SK-N-SH (cell line): Measurements from ENCODE around the gene C2CD4B. TPM values are rescaled to one million over a fixed set of nuclear protein-coding genes. Genes with fewer than 3 reads are reported as not detected.

ENCODE experiments used
- CTCF ChIA-PET: fragments of 300-600, 350-600 bp; formaldehyde crosslinking; extraction: SDS; loops from one replicate; lab custom pipeline; 2021; lab: Yijun Ruan, JAX
- POLR2A ChIA-PET: fragments of 350-600 bp; sonication (Branson Sonifier 250); formaldehyde crosslinking; extraction: SDS; loops from one replicate; lab custom pipeline; 2020; ENCODE audit warnings: antibody characterized with exemption, inconsistent platforms; lab: Yijun Ruan, JAX
- DNase-seq: peaks from one replicate; pipeline ENCODE4 v3.0.0; 2012
- H2AFZ ChIP-seq: fragments of 200-600 bp; sonication (generic); 2 replicates; pipeline ENCODE4 v1.8.1; 2016; ENCODE audit warnings: antibody characterized with exemption, mild to moderate bottlenecking, low read depth
- H3F3A ChIP-seq: fragments of 200-600 bp; sonication (generic); replicated peaks from 2 replicates; pipeline ENCODE3; 2016; ENCODE audit warnings: antibody characterized with exemption, mild to moderate bottlenecking; ENCODE audit not compliant: insufficient read depth
- H3K27ac ChIP-seq, 2 experiments: fragments of 200-500 bp in 1 of 2; fragments of 200-600 bp in 1 of 2; sonication (Bioruptor generic) in 1 of 2; sonication (generic), shearing (Covaris generic) in 1 of 2; 2 replicates each; pipeline versions ENCODE4 v1.5.1 to v1.6.1; 2014 to 2016; ENCODE audit warnings: low read depth in 2 of 2, inconsistent platforms in 1 of 2, low read length in 1 of 2, mild to moderate bottlenecking in 1 of 2, mixed read lengths in 1 of 2
- H3K27me3 ChIP-seq: fragments of 200-600 bp; sonication (generic), shearing (Covaris generic); 2 replicates; pipeline ENCODE4 v1.6.1; 2016; ENCODE audit warnings: mixed run types; ENCODE audit not compliant: insufficient read depth
- H3K36me3 ChIP-seq, 2 experiments: fragments of 200-500 bp in 1 of 2; fragments of 200-600 bp in 1 of 2; sonication (Bioruptor generic) in 1 of 2; sonication (generic) in 1 of 2; replicated peaks in 1 of 2; 2 replicates each; pipeline versions ENCODE3 to v1.5.1; 2014 to 2016; ENCODE audit warnings: low read length in 1 of 2, mild to moderate bottlenecking in 1 of 2; ENCODE audit not compliant: insufficient read depth in 2 of 2, control insufficient read depth in 1 of 2
- H3K4me1 ChIP-seq, 2 experiments: fragments of 200-500 bp in 1 of 2; fragments of 200-600 bp in 1 of 2; sonication (Bioruptor generic) in 1 of 2; sonication (generic), shearing (Covaris generic) in 1 of 2; 2 replicates each; pipeline versions ENCODE4 v1.5.1 to v1.6.1; 2014 to 2016; ENCODE audit warnings: low read depth in 1 of 2, low read length in 1 of 2, mixed run types in 1 of 2; ENCODE audit not compliant: insufficient read depth in 2 of 2, control insufficient read depth in 1 of 2
- H3K4me2 ChIP-seq: fragments of 200-600 bp; sonication (generic), shearing (Covaris generic); 2 replicates; pipeline ENCODE4 v1.6.1; 2017; ENCODE audit warnings: mixed run types
- H3K4me3 ChIP-seq, 2 experiments: fragments of 200-500 bp in 1 of 2; fragments of 200-600 bp in 1 of 2; sonication (Bioruptor generic) in 1 of 2; sonication (generic), shearing (Covaris generic) in 1 of 2; 2 replicates each; pipeline versions ENCODE4 v1.5.1 to v1.8.1; 2014 to 2016; ENCODE audit warnings: low read depth in 2 of 2, inconsistent platforms in 1 of 2, low read length in 1 of 2, mild to moderate bottlenecking in 1 of 2, mixed read lengths in 1 of 2, moderate library complexity in 1 of 2
- H3K79me2 ChIP-seq: fragments of 200-600 bp; sonication (generic); 2 replicates; pipeline ENCODE4 v1.8.1; 2017; ENCODE audit warnings: mild to moderate bottlenecking; ENCODE audit not compliant: insufficient read depth
- H3K9ac ChIP-seq: fragments of 200-600 bp; sonication (generic); 2 replicates; pipeline ENCODE4 v1.6.1; 2017; ENCODE audit warnings: mixed run types
- H3K9me2 ChIP-seq: fragments of 200-600 bp; sonication (generic); 2 replicates; pipeline ENCODE4 v1.6.1; 2017; ENCODE audit warnings: mixed run types
- H3K9me3 ChIP-seq: fragments of 200-600 bp; sonication (generic); 2 replicates; pipeline ENCODE4 v1.6.1; 2017; ENCODE audit warnings: mixed run types, mild to moderate bottlenecking, moderate library complexity
- H4K20me1 ChIP-seq: fragments of 200-600 bp; sonication (generic); 2 replicates; pipeline ENCODE4 v1.6.1; 2017; ENCODE audit warnings: mild to moderate bottlenecking, mixed run types; ENCODE audit not compliant: insufficient read depth
- CHD2 ChIP-seq: fragments of 150-350 bp; IDR thresholded peaks from 2 replicates; pipeline ENCODE4 v1.6.1; 2018; ENCODE audit warnings: low read length; ENCODE audit not compliant: partially characterized antibody
- EP300 ChIP-seq, 2 experiments: IDR thresholded peaks; 2 replicates each; pipeline versions ENCODE4 v1.4.0 to v1.6.1; 2012; ENCODE audit warnings: borderline replicate concordance in 1 of 2, low read depth in 1 of 2, low read length in 1 of 2
- EZH2phosphoT487 ChIP-seq: fragments of 200-600 bp; sonication (generic); IDR thresholded peaks from 2 replicates; pipeline ENCODE4 v1.6.1; 2017; ENCODE audit warnings: low read depth, mixed run types, mild to moderate bottlenecking, antibody characterized with exemption, moderate library complexity, borderline replicate concordance
- FOSL2 ChIP-seq: IDR thresholded peaks from 2 replicates; pipeline ENCODE4 v1.4.0; 2012; ENCODE audit warnings: low read depth, mild to moderate bottlenecking, moderate library complexity, borderline replicate concordance
- FOXJ3 ChIP-seq: sonication (generic); formaldehyde crosslinking; IDR thresholded peaks from 2 replicates; pipeline ENCODE4 v1.5.1; 2020; ENCODE audit warnings: mild to moderate bottlenecking, missing genetic modification reagents
- FOXM1 ChIP-seq: IDR thresholded peaks from 2 replicates; pipeline ENCODE4 v1.4.0; 2012; ENCODE audit warnings: low read depth, mild to moderate bottlenecking
- GABPA ChIP-seq: IDR thresholded peaks from 2 replicates; pipeline ENCODE4 v1.4.0; 2012; ENCODE audit warnings: low read depth, mild to moderate bottlenecking
- GATA2 ChIP-seq: sonication (generic); formaldehyde crosslinking; IDR thresholded peaks from 2 replicates; pipeline ENCODE4 v1.5.0; 2020; ENCODE audit warnings: mild to moderate bottlenecking, missing genetic modification reagents
- MAX ChIP-seq: IDR thresholded peaks from 2 replicates; pipeline ENCODE4 v1.4.0; 2012; ENCODE audit warnings: low read depth
- NFIC ChIP-seq: IDR thresholded peaks from 2 replicates; pipeline ENCODE4 v1.4.0; 2012; ENCODE audit warnings: borderline replicate concordance
- PBX3 ChIP-seq: IDR thresholded peaks from 2 replicates; pipeline ENCODE4; 2012
- RAD21 ChIP-seq: IDR thresholded peaks from 2 replicates; pipeline ENCODE4 v1.6.1; 2012; ENCODE audit warnings: mild to moderate bottlenecking, low read length
- RCOR1 ChIP-seq: fragments of 150-350 bp; IDR thresholded peaks from 2 replicates; pipeline ENCODE4 v1.6.1; 2017; ENCODE audit warnings: antibody characterized with exemption, low read length
- REST ChIP-seq: IDR thresholded peaks from 2 replicates; pipeline ENCODE4 v1.6.1; 2012; ENCODE audit warnings: mild to moderate bottlenecking, low read depth, low read length, moderate library complexity
- RXRA ChIP-seq: IDR thresholded peaks from 2 replicates; pipeline ENCODE4 v1.4.0; 2012; ENCODE audit warnings: low read depth, mild to moderate bottlenecking, borderline replicate concordance
- SIN3A ChIP-seq: IDR thresholded peaks from 2 replicates; pipeline ENCODE4 v1.6.1; 2012; ENCODE audit warnings: low read depth, mild to moderate bottlenecking, low read length, moderate library complexity, borderline replicate concordance
- SMC3 ChIP-seq: IDR thresholded peaks from 2 replicates; pipeline ENCODE4 v1.6.1; 2012; ENCODE audit warnings: low read depth, low read length, improper control_type of control experiment
- TAF1 ChIP-seq: IDR thresholded peaks from 2 replicates; pipeline ENCODE4 v1.6.1; 2012; ENCODE audit warnings: low read depth, mild to moderate bottlenecking, low read length, moderate library complexity, borderline replicate concordance
- TCF12 ChIP-seq: IDR thresholded peaks from 2 replicates; pipeline ENCODE4 v1.4.0; 2012
- YY1 ChIP-seq: IDR thresholded peaks from 2 replicates; pipeline ENCODE4 v1.4.0; 2012; ENCODE audit warnings: low read depth, mild to moderate bottlenecking
- ZBTB33 ChIP-seq: IDR thresholded peaks from 2 replicates; pipeline ENCODE4 v1.4.0; 2012; ENCODE audit warnings: low read depth, borderline replicate concordance
- WGBS: methylation state at CpG from one replicate; pipeline ENCODE4 v1.1.6; 2017; ENCODE audit warnings: low lambda C conversion rate; 5-methylcytosine and 5-hydroxymethylcytosine counted together
- polyA plus RNA-seq, 3 experiments: library from polyadenylated mRNA; depleted of rRNA; stranded (reverse); fragments of >200 nt; gene quantifications; 2 replicates each; pipeline ENCODE4 v1.2.3, GENCODE V29; 2012

Gene C2CD4B
- polyA plus RNA-seq, 1 of the 3 experiments (the other 2 are of a cell fraction): not detected

- H3F3A ChIP-seq: no peaks in the 10 kb centered on the region
- no peak overlapping the region for H3K27ac ChIP-seq
- no peaks in the 10 kb centered on the region for H3K9me2 ChIP-seq
- no peak for DNase-seq
- CTCF ChIA-PET: no interaction called here
- H3K4me1 ChIP-seq: no peaks in the 10 kb centered on the region
- H3K79me2 ChIP-seq: no peaks in the 10 kb centered on the region
- no peak for TF ChIP-seq MAX
- TF ChIP-seq GABPA: no peak
- no peak for TF ChIP-seq EZH2phosphoT487
- no peak for TF ChIP-seq TAF1
- TF ChIP-seq NFIC: no peak
- TF ChIP-seq SMC3: no peak
- no peak for TF ChIP-seq TCF12
- no peaks in the 10 kb centered on the region for H3K27me3 ChIP-seq
- H3K9me3 ChIP-seq: no peaks in the 10 kb centered on the region
- no peak overlapping the region for H3K9ac ChIP-seq
- no peak overlapping the region for H2AFZ ChIP-seq
- H3K4me2 ChIP-seq: no peak overlapping the region
- POLR2A ChIA-PET: no interaction called here
- no peaks in the 10 kb centered on the region for H3K36me3 ChIP-seq
- WGBS: 49% methylated on average over 9 of the region's 9 CpGs
- H4K20me1 ChIP-seq: no peaks in the 10 kb centered on the region
- no peak overlapping the region for H3K4me3 ChIP-seq
Measured at GRCh38 chr15:62135532-62136134, 29.5 kb downstream of the C2CD4B start.

- Histone ChIP-seq H3K9me3 (no peaks in the 10 kb centered on the region), H3K79me2 (no peaks in the 10 kb centered on the region), H3K27ac (no peak overlapping the region), H3K9me2 (no peaks in the 10 kb centered on the region), H3K4me3 (no peak overlapping the region), H4K20me1 (no peaks in the 10 kb centered on the region), H3K4me1 (no peaks in the 10 kb centered on the region)
- CTCF ChIA-PET: no interaction called here
- TF ChIP-seq RAD21 (no peak), REST (no peak), CHD2 (no peak), EZH2phosphoT487 (no peak), FOXJ3 (CRISPR knock-in tag) (no peak), GABPA (no peak), SMC3 (no peak), ZBTB33 (no peak), NFIC (no peak), FOSL2 (no peak), FOXM1 (no peak), PBX3 (no peak), TAF1 (no peak), EP300 (IDR thresholded peaks at IDR 0.05; ENCODE audit: borderline replicate concordance in 1 of 2, low read depth in 1 of 2, low read length in 1 of 2) (no peak), YY1 (no peak), RXRA (no peak), SIN3A (no peak), MAX (no peak), RCOR1 (no peak), GATA2 (CRISPR knock-in tag) (no peak)
- TF ChIP-seq, all 33 proteins: peak for 0
- no peak overlapping the region for H2AFZ ChIP-seq
- H3K27me3 ChIP-seq: no peaks in the 10 kb centered on the region
- no peak for DNase-seq
- WGBS: 77% methylated on average over 3 of the region's 3 CpGs
- no peaks in the 10 kb centered on the region for H3K36me3 ChIP-seq
- H3K4me2 ChIP-seq: no peak overlapping the region
- no peak overlapping the region for H3K9ac ChIP-seq
- POLR2A ChIA-PET: no interaction called here
- no peaks in the 10 kb centered on the region for H3F3A ChIP-seq
Measured at GRCh38 chr15:62133141-62133540, 31.9 kb downstream of the C2CD4B start.
